ENCODE results near the gene ASF1A. TPM values are rescaled to one million over a fixed set of nuclear protein-coding genes. Genes with fewer than 3 reads are reported as not detected.

Gene ASF1A
- total RNA-seq, 2 donors from 2014 or later = 15.2 to 18.0 TPM

GRCh38 chr6:118905084-118905483 lies 11.1 kb downstream of the ASF1A start:
- intact Hi-C loops (cut with DNase I) = no loop called here
- DNase-seq (ENCODE audit: low spot score) = no peak

GRCh38 chr6:118905851-118906250 lies 11.9 kb downstream of the ASF1A start:
- intact Hi-C loops (cut with DNase I) = no loop called here
- no peak for DNase-seq (ENCODE audit: low spot score)

GRCh38 chr6:118908441-118908840 lies 14.5 kb downstream of the ASF1A start:
- no peak for DNase-seq (ENCODE audit: low spot score)

GRCh38 chr6:118912646-118913045 lies 18.7 kb downstream of the ASF1A start:
- intact Hi-C loops (cut with DNase I) = no loop called here
- DNase-seq (ENCODE audit: low spot score) = no peak

More at GRCh38 chr6:118908441-118908840, 14.5 kb downstream of the ASF1A start:
- intact Hi-C loops (cut with DNase I) = no loop called here

GRCh38 chr6:118913161-118913560 lies 19.2 kb downstream of the ASF1A start:
- intact Hi-C loops (cut with DNase I) = no loop called here
- DNase-seq (ENCODE audit: low spot score) = no peak

- DNase-seq (ENCODE audit: low spot score) = no peak
- intact Hi-C loops (cut with DNase I) = no loop called here
These were observed 20.6 kb downstream of the ASF1A start for GRCh38 chr6:118914598-118914997.

- DNase-seq (ENCODE audit: low spot score) = no peak
- intact Hi-C loops (cut with DNase I) = no loop called here
These were observed 23.8 kb downstream of the ASF1A start for GRCh38 chr6:118917546-118918328.

- intact Hi-C loops (cut with DNase I) = no loop called here
- DNase-seq (ENCODE audit: low spot score) = no peak
These were observed 24.4 kb downstream of the ASF1A start for GRCh38 chr6:118918329-118918725.

GRCh38 chr6:118921084-118921483 lies 27.1 kb downstream of the ASF1A start:
- no peak for DNase-seq (ENCODE audit: low spot score)
- intact Hi-C loops (cut with DNase I) = no loop called here

- intact Hi-C loops (cut with DNase I) = no loop called here
- DNase-seq (ENCODE audit: low spot score) = no peak
These were observed 29.1 kb downstream of the ASF1A start for GRCh38 chr6:118923035-118923434.

GRCh38 chr6:118930680-118931079 lies 36.7 kb downstream of the ASF1A start:
- intact Hi-C loops (cut with DNase I) = no loop called here
- DNase-seq (ENCODE audit: low spot score) = no peak

- no peak for DNase-seq (ENCODE audit: low spot score)
- intact Hi-C loops (cut with DNase I) = no loop called here
These were observed 37.5 kb downstream of the ASF1A start for GRCh38 chr6:118931436-118931835.

GRCh38 chr6:118932421-118932820 lies 38.5 kb downstream of the ASF1A start:
- intact Hi-C loops (cut with DNase I) = loop anchor here in 1 of 2 donors (2.0 kb wide), 1 partner anchor 32 kb away; no protein-coding TSS in a partner anchor
- DNase-seq (ENCODE audit: low spot score) = no peak

- intact Hi-C loops (cut with DNase I) = loop anchor here in 1 of 2 donors (2.0 kb wide), 1 partner anchor 33 kb away; no protein-coding TSS in a partner anchor
These were observed 40.0 kb downstream of the ASF1A start for GRCh38 chr6:118933855-118934460.

GRCh38 chr6:118934461-118935330 lies 40.7 kb downstream of the ASF1A start, which contains the start of gene MCM9:
Gene MCM9, minus strand, starts transcription at chr6:118935159. Its CDS starts 3,436 bp downstream, at chr6:118931723.
- DNase-seq (ENCODE audit: low spot score) = peak; percentile 98
- intact Hi-C loops (cut with DNase I) = no loop called here

More at GRCh38 chr6:118933855-118934460, 40.0 kb downstream of the ASF1A start:
- DNase-seq (ENCODE audit: low spot score) = no peak

- DNase-seq (ENCODE audit: low spot score) = no peak
- intact Hi-C loops (cut with DNase I) = no loop called here
These were observed 41.3 kb downstream of the ASF1A start for GRCh38 chr6:118935331-118935668.

GRCh38 chr6:118935978-118936703 lies 42.2 kb downstream of the ASF1A start:
- intact Hi-C loops (cut with DNase I) = no loop called here
- DNase-seq (ENCODE audit: low spot score) = no peak

- intact Hi-C loops (cut with DNase I) = no loop called here
- no peak for DNase-seq (ENCODE audit: low spot score)
These were observed 45.7 kb downstream of the ASF1A start for GRCh38 chr6:118939683-118940082.

GRCh38 chr6:118940770-118941169 lies 46.8 kb downstream of the ASF1A start:
- intact Hi-C loops (cut with DNase I) = no loop called here
- DNase-seq (ENCODE audit: low spot score) = no peak

All from posterior vena cava (tissue), 2 donors.